KMS-11 (cell line): ENCODE data around the gene LGALS1.
"Not testable (repeated sequence)": the region's sequence is repeated elsewhere in the genome, so short reads cannot be mapped to it uniquely, and the experiment has no call there.

Experiments used
- H2AFZ ChIP-seq: fragments of 200-600 bp; sonication (generic); 2 replicates; pipeline ENCODE4 v1.6.1; 2016; ENCODE audit warnings: antibody characterized with exemption, mixed run types, low read depth
- H3K27ac ChIP-seq: fragments of 200-600 bp; sonication (generic); 2 replicates; pipeline ENCODE4 v1.6.1; 2016; ENCODE audit warnings: mild to moderate bottlenecking, mixed run types
- H3K27me3 ChIP-seq: fragments of 200-600 bp; sonication (generic); 2 replicates; pipeline ENCODE4 v1.6.1; 2017; ENCODE audit warnings: mild to moderate bottlenecking, low read depth, mixed run types, moderate library complexity; ENCODE audit not compliant: insufficient read depth
- H3K36me3 ChIP-seq: fragments of 200-600 bp; sonication (generic); 2 replicates; pipeline ENCODE4 v1.6.1; 2017; ENCODE audit warnings: mild to moderate bottlenecking, mixed run types; ENCODE audit not compliant: insufficient read depth
- H3K4me1 ChIP-seq: fragments of 200-600 bp; sonication (generic); 2 replicates; pipeline ENCODE4 v1.6.1; 2016; ENCODE audit warnings: mild to moderate bottlenecking, low read depth, mixed run types; ENCODE audit not compliant: poor library complexity, severe bottlenecking
- H3K4me2 ChIP-seq: fragments of 200-600 bp; sonication (generic); 2 replicates; pipeline ENCODE4 v1.7.0; 2016; ENCODE audit warnings: mild to moderate bottlenecking, mixed run types
- H3K4me3 ChIP-seq: fragments of 200-600 bp; sonication (generic); IDR thresholded peaks from 2 replicates; pipeline ENCODE4 v1.6.1; 2017; ENCODE audit warnings: low read depth, low read length, mixed read lengths; ENCODE audit not compliant: insufficient read depth
- H3K79me2 ChIP-seq: fragments of 200-600 bp; sonication (generic); 2 replicates; pipeline ENCODE4 v1.6.1; 2016; ENCODE audit warnings: low read depth, mixed run types; ENCODE audit not compliant: insufficient read depth
- H3K9ac ChIP-seq: fragments of 200-600 bp; sonication (generic); 2 replicates; pipeline ENCODE4 v1.6.1; 2016; ENCODE audit warnings: mild to moderate bottlenecking, mixed run types
- H4K20me1 ChIP-seq: fragments of 200-600 bp; sonication (generic); 2 replicates; pipeline ENCODE4 v1.6.1; 2016; ENCODE audit warnings: mild to moderate bottlenecking, mixed run types; ENCODE audit not compliant: insufficient read depth
- CTCF ChIP-seq: fragments of 200-600 bp; sonication (generic); conservative IDR thresholded peaks from 2 replicates; pipeline ENCODE4 v1.6.1; 2017; ENCODE audit warnings: low read depth, mild to moderate bottlenecking, antibody characterized with exemption, low read length, moderate library complexity, mixed read lengths

LGALS1 gene

DNA sequence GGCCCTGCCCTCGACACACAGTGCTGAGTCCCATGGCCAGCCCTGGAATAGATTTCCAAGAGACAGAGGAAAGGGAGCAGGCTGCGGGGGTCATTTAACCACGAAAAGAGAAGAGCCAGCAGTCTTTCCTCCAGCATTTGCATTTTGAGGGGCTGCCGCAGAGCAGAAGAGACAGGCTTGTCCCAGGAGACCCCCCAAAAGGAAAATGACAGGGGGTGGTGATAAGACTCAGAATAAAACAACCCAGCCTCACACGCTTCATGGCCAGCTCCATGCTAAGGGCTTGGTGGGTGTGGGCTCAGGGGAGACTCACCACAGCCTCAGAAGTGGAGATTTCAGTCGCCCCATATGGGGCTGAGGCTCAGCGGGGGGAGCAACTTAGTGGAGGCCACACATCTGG is 38.3 kb downstream of the LGALS1 start:
- Histone ChIP-seq H3K27me3 (no peaks in the 10 kb centered on the region), H3K36me3 (no peaks in the 10 kb centered on the region), H4K20me1 (no peaks in the 10 kb centered on the region), H2AFZ (no peak overlapping the region), H3K79me2 (no peaks in the 10 kb centered on the region), H3K4me3 (no peak overlapping the region), H3K27ac (no peak overlapping the region), H3K9ac (no peak overlapping the region), H3K4me2 (no peak overlapping the region), H3K4me1 (peaks cover 8% of the 10 kb centered on the region)
- TF ChIP-seq CTCF: no peak

- no peak overlapping the region for H2AFZ ChIP-seq
- no peaks in the 10 kb centered on the region for H4K20me1 ChIP-seq
- H3K79me2 ChIP-seq: no peaks in the 10 kb centered on the region
- no peak overlapping the region for H3K27ac ChIP-seq
- H3K4me2 ChIP-seq: no peak overlapping the region
- H3K9ac ChIP-seq: no peak overlapping the region
- no peak for TF ChIP-seq CTCF
- H3K4me3 ChIP-seq: no peak overlapping the region
- H3K4me1 ChIP-seq: no peaks in the 10 kb centered on the region
- H3K27me3 ChIP-seq: no peaks in the 10 kb centered on the region
- H3K36me3 ChIP-seq: no peaks in the 10 kb centered on the region
Observed at GRCh38 chr22:37714634-37715033, 39.2 kb downstream of the LGALS1 start.

DNA sequence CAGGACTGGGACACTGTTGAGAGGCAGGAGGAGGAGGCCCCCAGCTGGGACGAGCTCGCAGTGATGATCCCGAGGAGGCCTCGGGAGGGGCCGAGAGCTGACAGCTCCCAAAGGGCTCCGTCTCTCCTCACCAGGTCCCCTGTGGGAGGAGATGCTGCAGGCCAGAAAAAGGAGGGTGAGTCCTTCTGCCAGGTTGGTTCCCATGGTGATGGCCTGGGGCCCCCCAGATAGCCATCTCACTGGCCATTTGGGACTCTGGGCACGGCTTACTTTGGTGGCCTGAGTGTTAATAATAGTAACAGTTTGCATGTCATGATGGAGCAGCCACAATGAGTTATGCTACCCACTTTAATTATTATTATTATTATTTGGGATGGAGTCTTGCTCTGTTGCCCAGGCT is 40.3 kb downstream of the LGALS1 start:
- no peak overlapping the region for H3K9ac ChIP-seq
- no peaks in the 10 kb centered on the region for H3K36me3 ChIP-seq

DNA sequence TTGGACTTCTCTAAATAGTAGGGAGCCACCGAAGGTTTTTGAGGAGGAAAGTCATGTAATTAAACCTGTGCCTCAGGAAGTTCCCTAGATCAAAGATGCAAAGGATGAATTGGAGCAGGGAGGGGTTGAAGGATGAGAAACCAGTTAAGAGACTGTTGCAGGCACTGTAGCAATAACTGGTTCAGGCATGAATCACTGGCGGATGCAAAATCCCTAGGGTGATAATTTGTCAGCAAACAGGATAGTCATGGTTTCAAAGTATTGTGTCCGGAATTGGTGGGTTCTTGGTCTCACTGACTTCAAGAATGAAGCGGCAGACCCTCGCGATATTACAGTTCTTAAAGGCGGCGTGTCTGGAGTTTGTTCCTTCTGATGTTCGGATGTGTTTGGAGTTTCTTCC is 41.3 kb downstream of the LGALS1 start:
- Histone ChIP-seq H2AFZ (no peak overlapping the region), H3K4me1 (no peaks in the 10 kb centered on the region), H3K4me2 (no peak overlapping the region), H3K9ac (no peak overlapping the region), H3K27me3 (no peaks in the 10 kb centered on the region), H3K36me3 (no peaks in the 10 kb centered on the region), H3K79me2 (no peaks in the 10 kb centered on the region), H4K20me1 (no peaks in the 10 kb centered on the region), H3K27ac (no peak overlapping the region), H3K4me3 (no peak overlapping the region)
- no peak for TF ChIP-seq CTCF

More for the DNA sequence above, 40.3 kb downstream of the LGALS1 start:
- no peak overlapping the region for H3K4me2 ChIP-seq
- no peaks in the 10 kb centered on the region for H3K4me1 ChIP-seq
- H3K27me3 ChIP-seq: no peaks in the 10 kb centered on the region
- TF ChIP-seq CTCF: no peak
- no peaks in the 10 kb centered on the region for H4K20me1 ChIP-seq
- H2AFZ ChIP-seq: no peak overlapping the region
- no peaks in the 10 kb centered on the region for H3K79me2 ChIP-seq
- H3K4me3 ChIP-seq: no peak overlapping the region
- no peak overlapping the region for H3K27ac ChIP-seq

DNA sequence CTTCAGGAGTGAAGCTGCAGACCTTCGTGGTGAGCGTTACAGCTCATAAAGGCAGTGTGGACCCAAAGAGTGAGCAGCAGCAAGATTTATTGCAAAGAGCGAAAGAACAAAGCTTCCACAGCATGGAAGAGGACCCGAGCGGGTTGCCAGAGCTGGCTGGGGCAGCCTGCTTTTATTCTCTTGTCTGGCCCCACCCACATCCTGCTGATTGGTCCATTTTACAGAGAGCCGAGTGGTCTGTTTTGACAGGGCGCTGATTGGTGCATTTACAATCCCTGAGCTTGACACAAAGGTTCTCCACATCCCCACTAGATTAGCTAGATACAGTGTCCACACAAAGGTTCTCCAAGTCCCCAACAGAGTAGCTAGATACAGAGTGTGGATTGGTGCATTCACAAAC is 41.8 kb downstream of the LGALS1 start:
- H3K4me3 ChIP-seq, H3K4me1 ChIP-seq, H2AFZ ChIP-seq, H3K36me3 ChIP-seq, H4K20me1 ChIP-seq, H3K79me2 ChIP-seq, H3K4me2 ChIP-seq, H3K27ac ChIP-seq, H3K9ac ChIP-seq, H3K27me3 ChIP-seq: not testable (repeated sequence)

- not testable (repeated sequence) for H3K4me3 ChIP-seq, H3K36me3 ChIP-seq, H3K4me2 ChIP-seq, H3K4me1 ChIP-seq, H3K27ac ChIP-seq, H3K79me2 ChIP-seq, H3K27me3 ChIP-seq, H4K20me1 ChIP-seq, H3K9ac ChIP-seq, H2AFZ ChIP-seq
Observed at GRCh38 chr22:37717746-37718305, 42.4 kb downstream of the LGALS1 start.
